ENCODE results near the gene EDEM1.
A peak's percentile ranks its signal among the peaks of the same experiment; 100 is the strongest.

The EDEM1 gene

GRCh38 chr3:5220667-5221431, 33.3 kb downstream of the EDEM1 start:
- no peak overlapping the region for H2AFZ ChIP-seq (ENCODE audit: insufficient read depth, low read length, poor library complexity)
- H3K23ac ChIP-seq (ENCODE audit: low read length) = no peak overlapping the region
- no peak overlapping the region for H2AK5ac ChIP-seq (ENCODE audit: low read length)
- H3K4me2 ChIP-seq (ENCODE audit: low read length) = no peak overlapping the region
- H3K79me2 ChIP-seq (ENCODE audit: control insufficient read depth, insufficient read depth, low read length, poor library complexity) = no peaks in the 10 kb centered on the region
- no peak overlapping the region for H3K14ac ChIP-seq (ENCODE audit: low read length)
- H3K9ac ChIP-seq (ENCODE audit: low read length) = no peak overlapping the region
- DNase-seq = no peak
- WGBS (ENCODE audit: extremely low coverage, insufficient coverage, insufficient read length) = no CpG with 5 or more reads among the region's 11 CpGs
- H2BK5ac ChIP-seq (ENCODE audit: low read depth, low read length, poor library complexity) = no peak overlapping the region
- H2BK12ac ChIP-seq (ENCODE audit: low read length) = no peak overlapping the region
- no peaks in the 10 kb centered on the region for H3K4me1 ChIP-seq (ENCODE audit: control insufficient read depth in 1 of 2, insufficient read depth in 2 of 2, low read length in 2 of 2)
- H3K9me3 ChIP-seq (ENCODE audit: insufficient read depth, low read depth, low read length) = no peaks in the 10 kb centered on the region
- H4K91ac ChIP-seq (ENCODE audit: low read depth, low read length) = no peak overlapping the region
- H3K27me3 ChIP-seq (ENCODE audit: insufficient read depth, low read length) = no peaks in the 10 kb centered on the region
- no peak overlapping the region for H3K27ac ChIP-seq (ENCODE audit: low read depth, low read length)
- no peak overlapping the region for H2BK120ac ChIP-seq (ENCODE audit: insufficient read depth, low read length, poor library complexity)
- H3K4ac ChIP-seq (ENCODE audit: low read depth, low read length) = no peak overlapping the region
- H3K79me1 ChIP-seq (ENCODE audit: low read length) = no peaks in the 10 kb centered on the region
- no peak overlapping the region for H3K4me3 ChIP-seq (ENCODE audit: low read depth, low read length)
- no peak overlapping the region for H4K8ac ChIP-seq (ENCODE audit: low read depth, low read length)
- H3K36me3 ChIP-seq (ENCODE audit: control insufficient read depth in 1 of 2, insufficient read depth in 2 of 2, low read length in 2 of 2) = peaks cover 12 to 20% of the 10 kb centered on the region in 2 experiments
- no peak overlapping the region for H3K18ac ChIP-seq (ENCODE audit: low read length)
- no peak overlapping the region for H4K12ac ChIP-seq (ENCODE audit: low read depth, low read length)

- no peaks in the 10 kb centered on the region for H3K27me3 ChIP-seq (ENCODE audit: insufficient read depth, low read length)
- H4K8ac ChIP-seq (ENCODE audit: low read depth, low read length) = no peak overlapping the region
- no peak overlapping the region for H4K91ac ChIP-seq (ENCODE audit: low read depth, low read length)
- H2AFZ ChIP-seq (ENCODE audit: insufficient read depth, low read length, poor library complexity) = no peak overlapping the region
- H3K79me2 ChIP-seq (ENCODE audit: control insufficient read depth, insufficient read depth, low read length, poor library complexity) = no peaks in the 10 kb centered on the region
- no peak overlapping the region for H4K12ac ChIP-seq (ENCODE audit: low read depth, low read length)
- no CpG with 5 or more reads among the region's 6 CpGs for WGBS (ENCODE audit: extremely low coverage, insufficient coverage, insufficient read length)
- H3K23ac ChIP-seq (ENCODE audit: low read length) = no peak overlapping the region
- H2BK120ac ChIP-seq (ENCODE audit: insufficient read depth, low read length, poor library complexity) = no peak overlapping the region
- DNase-seq = no peak
- H2BK12ac ChIP-seq (ENCODE audit: low read length) = no peak overlapping the region
- no peak overlapping the region for H2AK5ac ChIP-seq (ENCODE audit: low read length)
- no peak overlapping the region for H3K14ac ChIP-seq (ENCODE audit: low read length)
- no peak overlapping the region for H3K27ac ChIP-seq (ENCODE audit: low read depth, low read length)
- H2BK5ac ChIP-seq (ENCODE audit: low read depth, low read length, poor library complexity) = no peak overlapping the region
- no peaks in the 10 kb centered on the region for H3K79me1 ChIP-seq (ENCODE audit: low read length)
- peaks cover 12 to 17% of the 10 kb centered on the region in 2 experiments for H3K36me3 ChIP-seq (ENCODE audit: control insufficient read depth in 1 of 2, insufficient read depth in 2 of 2, low read length in 2 of 2)
- no peak overlapping the region for H3K4me3 ChIP-seq (ENCODE audit: low read depth, low read length)
- H3K4ac ChIP-seq (ENCODE audit: low read depth, low read length) = no peak overlapping the region
- no peak overlapping the region for H3K4me2 ChIP-seq (ENCODE audit: low read length)
- H3K4me1 ChIP-seq (ENCODE audit: control insufficient read depth in 1 of 2, insufficient read depth in 2 of 2, low read length in 2 of 2) = no peaks in the 10 kb centered on the region
- no peaks in the 10 kb centered on the region for H3K9me3 ChIP-seq (ENCODE audit: insufficient read depth, low read depth, low read length)
- no peak overlapping the region for H3K18ac ChIP-seq (ENCODE audit: low read length)
- H3K9ac ChIP-seq (ENCODE audit: low read length) = no peak overlapping the region
Measured at GRCh38 chr3:5221701-5222100, 34.2 kb downstream of the EDEM1 start.

DNA sequence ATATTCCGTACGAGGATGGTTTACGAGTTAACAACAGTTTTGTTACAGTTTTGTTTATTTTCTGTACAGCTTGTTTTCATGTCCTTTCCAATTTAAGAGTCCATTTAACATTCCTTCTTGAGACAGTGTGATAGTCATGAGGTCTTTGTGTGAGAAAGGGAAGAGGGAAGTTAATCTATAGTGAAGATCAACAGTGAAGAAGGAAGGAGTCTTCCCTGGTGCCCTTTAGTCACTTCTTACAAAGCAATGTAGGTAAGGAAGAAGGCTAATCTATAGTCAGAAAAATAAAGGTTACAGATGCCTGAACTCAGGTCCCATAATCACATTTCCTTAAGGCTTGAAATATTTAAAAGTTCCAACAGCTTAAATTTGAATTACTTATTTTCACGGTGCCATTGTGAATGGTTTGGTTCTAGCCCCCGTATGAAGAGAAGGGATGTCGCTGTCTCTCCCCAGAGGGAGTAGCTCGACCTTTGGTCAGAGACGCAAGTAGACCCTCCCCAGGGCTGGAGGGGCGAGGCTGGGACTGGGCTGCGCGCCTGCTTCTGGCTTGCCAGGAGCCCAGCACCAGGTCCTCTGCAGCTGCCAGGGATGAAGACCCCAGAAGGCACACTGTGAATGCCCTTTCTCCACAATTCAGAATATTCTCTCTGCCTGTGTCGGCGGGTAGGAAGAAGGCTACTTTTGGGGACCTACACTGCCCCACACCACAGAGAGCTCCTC, 34.9 kb downstream of the EDEM1 start:
- no CpG with 5 or more reads among the region's 13 CpGs for WGBS (ENCODE audit: extremely low coverage, insufficient coverage, insufficient read length)
- no peak overlapping the region for H3K4ac ChIP-seq (ENCODE audit: low read depth, low read length)
- no peak overlapping the region for H3K9ac ChIP-seq (ENCODE audit: low read length)
- no peaks in the 10 kb centered on the region for H3K79me1 ChIP-seq (ENCODE audit: low read length)
- H3K9me3 ChIP-seq (ENCODE audit: insufficient read depth, low read depth, low read length) = no peaks in the 10 kb centered on the region
- peaks cover 10 to 13% of the 10 kb centered on the region in 2 experiments for H3K36me3 ChIP-seq (ENCODE audit: control insufficient read depth in 1 of 2, insufficient read depth in 2 of 2, low read length in 2 of 2)
- H3K27ac ChIP-seq (ENCODE audit: low read depth, low read length) = no peak overlapping the region
- no peaks in the 10 kb centered on the region for H3K4me1 ChIP-seq (ENCODE audit: control insufficient read depth in 1 of 2, insufficient read depth in 2 of 2, low read length in 2 of 2)
- H2AFZ ChIP-seq (ENCODE audit: insufficient read depth, low read length, poor library complexity) = no peak overlapping the region
- no peak overlapping the region for H2BK5ac ChIP-seq (ENCODE audit: low read depth, low read length, poor library complexity)
- H3K4me3 ChIP-seq (ENCODE audit: low read depth, low read length) = no peak overlapping the region
- no peak overlapping the region for H2BK120ac ChIP-seq (ENCODE audit: insufficient read depth, low read length, poor library complexity)
- H3K18ac ChIP-seq (ENCODE audit: low read length) = no peak overlapping the region
- no peak overlapping the region for H3K4me2 ChIP-seq (ENCODE audit: low read length)
- H3K23ac ChIP-seq (ENCODE audit: low read length) = no peak overlapping the region
- no peak overlapping the region for H2AK5ac ChIP-seq (ENCODE audit: low read length)
- no peak overlapping the region for H4K12ac ChIP-seq (ENCODE audit: low read depth, low read length)
- H2BK12ac ChIP-seq (ENCODE audit: low read length) = no peak overlapping the region
- no peak overlapping the region for H4K91ac ChIP-seq (ENCODE audit: low read depth, low read length)
- no peak overlapping the region for H3K14ac ChIP-seq (ENCODE audit: low read length)
- no peaks in the 10 kb centered on the region for H3K27me3 ChIP-seq (ENCODE audit: insufficient read depth, low read length)
- H4K8ac ChIP-seq (ENCODE audit: low read depth, low read length) = no peak overlapping the region
- DNase-seq = no peak
- H3K79me2 ChIP-seq (ENCODE audit: control insufficient read depth, insufficient read depth, low read length, poor library complexity) = no peaks in the 10 kb centered on the region

DNA sequence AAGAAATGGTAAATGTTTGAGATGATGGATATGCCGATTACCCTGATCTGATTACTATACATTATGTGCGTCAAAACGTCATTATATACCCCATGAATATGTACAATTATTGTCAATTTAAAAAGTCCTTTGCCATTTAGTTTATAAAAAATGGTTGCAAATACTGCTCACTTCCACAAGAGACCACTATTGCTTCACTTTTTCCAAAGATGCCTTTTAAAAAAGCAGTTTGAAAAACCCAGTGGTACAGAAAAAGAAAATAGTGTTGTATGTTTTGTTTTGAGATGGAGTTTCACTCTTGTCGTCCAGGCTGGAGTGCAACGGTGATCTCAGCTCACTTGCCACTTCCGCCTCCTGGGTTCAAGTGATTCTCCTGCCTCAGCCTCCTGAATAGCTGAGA, 39.3 kb downstream of the EDEM1 start:
- Histone ChIP-seq H3K79me1 (ENCODE audit: low read length) (no peaks in the 10 kb centered on the region), H2AFZ (ENCODE audit: insufficient read depth, low read length, poor library complexity) (no peak overlapping the region), H3K4me2 (ENCODE audit: low read length) (no peak overlapping the region), H3K36me3 (ENCODE audit: control insufficient read depth in 1 of 2, insufficient read depth in 2 of 2, low read length in 2 of 2) (no peaks in the 10 kb centered on the region), H2BK5ac (ENCODE audit: low read depth, low read length, poor library complexity) (no peak overlapping the region), H3K4me3 (ENCODE audit: low read depth, low read length) (no peak overlapping the region), H3K9ac (ENCODE audit: low read length) (no peak overlapping the region), H3K23ac (ENCODE audit: low read length) (no peak overlapping the region), H2BK12ac (ENCODE audit: low read length) (no peak overlapping the region), H2BK120ac (ENCODE audit: insufficient read depth, low read length, poor library complexity) (no peak overlapping the region), H3K4me1 (ENCODE audit: control insufficient read depth in 1 of 2, insufficient read depth in 2 of 2, low read length in 2 of 2) (no peaks in the 10 kb centered on the region), H4K8ac (ENCODE audit: low read depth, low read length) (no peak overlapping the region), H2AK5ac (ENCODE audit: low read length) (no peak overlapping the region), H3K14ac (ENCODE audit: low read length) (no peak overlapping the region), H4K12ac (ENCODE audit: low read depth, low read length) (no peak overlapping the region), H3K9me3 (ENCODE audit: insufficient read depth, low read depth, low read length) (no peaks in the 10 kb centered on the region), H3K4ac (ENCODE audit: low read depth, low read length) (no peak overlapping the region), H3K18ac (ENCODE audit: low read length) (no peak overlapping the region), H3K27me3 (ENCODE audit: insufficient read depth, low read length) (no peaks in the 10 kb centered on the region), H3K27ac (ENCODE audit: low read depth, low read length) (no peak overlapping the region), H3K79me2 (ENCODE audit: control insufficient read depth, insufficient read depth, low read length, poor library complexity) (no peaks in the 10 kb centered on the region), H4K91ac (ENCODE audit: low read depth, low read length) (no peak overlapping the region)
- WGBS (ENCODE audit: extremely low coverage, insufficient coverage, insufficient read length) = no CpG with 5 or more reads among the region's 6 CpGs
- DNase-seq = peak; percentile 13 to 75

Data from trophoblast cell (in vitro differentiated cells and primary cell).